HL-60/S4 treated with retinoic acid at 250 ng/mL for 4 days and 3 days (cell line): Measurements from ENCODE around the gene SPEG.

Experiments used
- in situ Hi-C: fragments of 300-500 bp; cut with MboI; formaldehyde crosslinking; loops from 2 replicates; pipeline ENCODE4 v1.7.0; 2022; ENCODE audit warnings: low sequenced_read_pairs

SPEG gene

DNA sequence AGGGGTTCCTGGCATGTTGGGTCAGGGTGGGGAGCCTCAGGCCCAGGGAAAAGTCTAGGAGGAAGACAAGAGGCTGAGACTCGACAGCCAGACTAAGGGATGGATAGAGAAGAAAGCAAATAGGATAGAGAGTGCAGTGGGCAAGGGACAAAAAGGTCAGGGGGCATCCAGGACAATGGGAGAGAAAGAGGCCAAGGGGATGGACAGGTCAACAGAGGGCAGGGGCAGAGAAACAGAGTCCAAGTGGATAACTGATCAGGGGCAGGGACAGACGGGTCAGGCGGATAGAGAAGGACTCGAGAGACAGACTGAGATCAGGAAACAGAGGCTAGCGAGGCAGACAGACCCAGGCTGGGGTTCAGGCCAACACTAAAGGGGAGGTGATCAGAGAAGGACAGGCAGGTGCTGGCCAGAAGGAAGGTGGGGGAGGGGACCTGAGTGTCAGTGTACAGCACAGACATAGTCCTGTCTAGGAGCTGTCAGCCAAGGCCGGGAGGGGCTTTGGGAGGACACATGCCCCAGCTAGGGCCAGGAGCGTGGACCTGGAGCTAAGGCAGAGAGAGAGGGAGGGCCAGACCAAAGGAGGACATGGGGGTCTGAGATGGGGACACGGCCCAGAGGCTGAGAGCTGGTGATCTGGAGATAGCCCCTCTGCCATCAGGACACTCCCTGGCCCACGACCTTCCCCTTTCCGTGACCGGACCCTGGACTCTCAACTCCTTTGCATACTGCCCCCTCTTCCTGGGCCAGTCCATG is 91.9 kb downstream of the SPEG start:
- in situ Hi-C loops: no loop called here

DNA sequence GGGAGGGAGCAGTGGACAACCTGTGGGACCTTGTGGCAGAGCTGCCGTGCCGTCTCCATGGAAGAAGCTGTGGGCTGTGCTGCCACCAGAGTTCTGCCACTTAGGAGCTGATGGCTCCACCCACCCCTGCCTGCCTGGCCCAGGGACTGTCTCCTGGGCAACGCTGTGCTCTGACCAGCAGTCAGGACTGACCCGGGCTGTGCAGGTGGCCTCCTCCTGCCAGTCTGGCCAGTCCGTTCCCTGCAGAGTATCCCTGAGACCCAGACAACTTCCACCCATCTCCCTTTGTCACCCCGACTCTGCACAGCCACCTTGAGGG is 92.4 kb downstream of the SPEG start:
- in situ Hi-C loops: no loop called here

GRCh38 chr2:219527472-219527871 is 92.8 kb downstream of the SPEG start:
- in situ Hi-C loops: no loop called here

- in situ Hi-C loops: no loop called here
Observed at GRCh38 chr2:219530048-219530963, 95.7 kb downstream of the SPEG start.

- in situ Hi-C loops: no loop called here
Observed at GRCh38 chr2:219531639-219532377, 97.2 kb downstream of the SPEG start.

DNA sequence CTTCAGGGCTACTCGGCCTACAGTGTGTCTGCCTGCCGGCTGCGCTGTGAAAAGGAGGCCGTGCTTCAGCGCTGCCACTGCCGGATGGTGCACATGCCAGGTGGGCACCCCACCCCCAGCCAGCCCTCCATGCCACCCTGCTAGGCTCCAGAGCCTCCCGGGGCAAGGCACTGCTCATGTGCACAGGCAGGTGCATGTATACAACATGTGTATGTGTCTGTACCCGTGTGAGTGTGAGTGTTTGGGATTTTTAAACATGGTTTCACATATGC is 97.7 kb downstream of the SPEG start:
- in situ Hi-C loops: no loop called here

DNA sequence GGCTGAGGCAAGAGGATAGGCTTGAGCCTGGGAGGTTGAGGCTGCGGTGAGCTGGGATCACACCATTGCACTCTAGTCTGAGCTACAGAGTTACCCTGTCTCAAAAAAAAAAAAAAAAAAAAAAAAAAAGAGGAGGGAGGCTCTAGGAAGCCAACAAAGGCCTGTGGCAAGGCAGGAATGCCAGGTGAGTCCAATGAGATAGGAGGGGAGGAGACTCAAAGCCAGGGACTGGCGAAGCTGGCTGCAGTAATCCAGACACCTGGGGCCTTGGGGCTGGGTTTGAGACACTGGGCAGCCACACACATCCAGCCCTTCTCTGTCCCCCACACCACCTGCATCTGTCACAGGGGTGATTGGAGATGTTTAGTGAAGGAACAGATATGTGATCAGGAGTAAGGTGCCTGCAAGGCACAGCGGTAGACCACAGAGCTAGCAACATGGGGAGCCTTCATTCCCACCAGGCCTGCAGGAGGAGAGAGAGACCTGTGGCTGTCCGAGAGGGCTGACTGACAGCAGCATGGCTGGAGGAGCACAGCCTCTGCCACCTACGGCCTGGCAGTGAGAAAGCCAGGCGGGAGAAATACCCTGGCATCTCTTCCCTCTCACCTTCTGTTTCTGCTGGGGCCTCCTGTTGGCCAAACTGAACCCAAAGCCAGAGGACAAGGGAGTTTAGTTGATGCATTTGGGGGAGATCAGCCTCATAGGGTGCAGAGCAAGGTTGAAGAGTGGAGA is 99.5 kb downstream of the SPEG start:
- in situ Hi-C loops: no loop called here

DNA sequence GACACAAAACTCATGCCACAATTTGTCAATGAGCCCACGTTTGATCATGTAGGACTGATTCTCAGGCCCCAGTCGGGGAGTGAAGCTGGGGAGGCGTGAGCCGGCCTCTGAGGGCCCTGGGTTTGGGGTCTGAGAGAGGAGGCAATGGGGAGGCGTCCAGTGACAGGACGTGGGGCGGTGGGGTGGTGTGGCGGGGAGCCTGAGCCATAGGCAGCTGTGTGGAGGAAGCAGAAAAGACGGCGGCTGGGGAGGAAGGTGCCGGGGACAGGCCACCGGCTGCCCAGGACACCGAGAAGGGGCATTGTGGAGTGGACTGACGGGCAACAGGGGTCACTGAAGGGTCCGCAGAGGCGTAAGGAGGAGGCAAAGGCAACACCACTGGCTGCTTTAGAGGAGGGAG is 101.8 kb downstream of the SPEG start:
- in situ Hi-C loops: no loop called here

GRCh38 chr2:219536967-219537366 is 102.3 kb downstream of the SPEG start:
- in situ Hi-C loops: no loop called here

DNA sequence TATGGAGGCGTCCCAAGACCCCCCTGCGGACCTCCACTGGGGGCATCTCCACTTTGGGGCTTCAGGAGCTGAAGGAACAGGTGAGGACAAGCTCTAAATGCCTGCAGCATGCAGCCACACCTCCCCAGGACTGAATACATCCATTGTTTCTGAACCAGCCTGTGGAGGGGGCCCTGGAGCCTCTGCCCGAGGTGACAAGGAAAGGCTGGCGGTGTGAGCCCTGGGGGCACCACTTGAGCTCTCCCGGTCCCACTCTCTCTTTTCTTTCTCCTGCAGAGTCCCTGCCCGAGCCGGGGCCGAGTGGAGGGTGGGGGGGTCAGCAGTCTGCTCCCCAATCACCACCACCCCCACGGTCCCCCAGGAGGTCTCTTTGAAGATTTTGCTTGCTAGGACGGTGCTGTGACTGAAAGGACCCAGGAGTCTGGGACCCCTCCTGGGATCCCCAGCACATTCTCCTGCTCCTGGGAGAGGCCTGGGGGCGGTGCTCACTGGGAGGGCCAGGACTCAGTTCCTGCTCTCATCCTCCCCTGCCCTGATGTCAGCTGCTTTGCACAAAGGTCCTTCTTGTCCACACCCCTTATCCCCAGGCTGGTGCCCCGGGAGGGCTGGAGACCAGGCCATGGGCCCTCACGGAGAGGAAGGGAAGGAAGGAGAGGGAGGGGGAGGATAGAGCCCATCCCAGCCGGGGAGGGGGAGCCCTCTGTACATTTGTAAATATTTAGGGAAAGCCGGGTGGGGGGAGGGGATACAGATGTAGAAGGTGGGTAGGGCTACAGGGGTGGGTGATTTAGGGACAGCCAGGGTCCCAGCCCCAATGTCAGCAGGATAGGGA is 103.2 kb downstream of the SPEG start:
- in situ Hi-C loops: no loop called here

- in situ Hi-C loops: no loop called here
Observed at GRCh38 chr2:219538504-219538951, 103.9 kb downstream of the SPEG start.

DNA sequence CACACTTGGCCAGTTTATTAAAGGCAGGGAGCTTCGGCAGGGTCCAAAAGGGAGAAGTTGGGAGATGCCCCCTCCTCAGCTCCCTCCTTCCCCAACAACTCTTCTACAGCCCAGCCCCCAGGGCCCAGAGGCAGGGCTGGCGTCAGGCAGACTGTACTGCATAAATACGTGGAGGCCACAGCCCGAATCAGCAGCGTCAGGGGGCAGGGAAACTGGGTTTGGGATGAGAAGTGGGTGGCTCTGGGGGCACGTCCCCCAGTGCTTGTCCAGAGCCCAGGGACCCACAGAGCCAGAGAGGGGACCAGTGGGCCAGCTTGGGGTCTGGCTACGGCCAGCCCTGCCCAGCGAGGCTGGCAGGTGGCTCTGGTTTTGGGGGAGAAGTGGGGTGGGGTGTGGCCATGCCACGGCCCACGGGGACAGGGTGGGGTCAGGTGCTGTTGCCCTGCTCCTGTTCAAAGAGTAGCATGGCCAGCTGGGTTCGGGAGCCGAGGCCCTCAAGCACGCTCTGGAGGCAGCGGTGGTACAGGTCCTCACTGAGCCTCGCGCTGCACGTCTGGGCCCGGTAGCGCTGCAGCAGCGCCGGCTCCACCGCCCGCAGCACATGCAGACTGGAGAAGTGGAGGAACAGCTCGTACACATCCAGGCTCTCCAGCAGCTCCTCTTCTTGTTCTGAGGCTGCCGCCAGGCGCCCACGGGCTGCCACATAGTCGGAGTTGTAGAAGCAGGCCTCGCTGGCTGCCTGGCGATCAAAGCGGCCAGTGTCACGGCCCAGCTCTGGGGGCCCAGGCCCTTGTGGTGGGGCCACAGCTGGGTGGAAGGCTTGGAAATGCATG is 104.5 kb downstream of the SPEG start:
- in situ Hi-C loops: no loop called here

GRCh38 chr2:219539926-219540678 is 105.5 kb downstream of the SPEG start:
- in situ Hi-C loops: no loop called here

- in situ Hi-C loops: no loop called here
Observed at GRCh38 chr2:219540784-219541504, 106.3 kb downstream of the SPEG start.

- in situ Hi-C loops: no loop called here
Observed at GRCh38 chr2:219541611-219542180, 107.1 kb downstream of the SPEG start.

DNA sequence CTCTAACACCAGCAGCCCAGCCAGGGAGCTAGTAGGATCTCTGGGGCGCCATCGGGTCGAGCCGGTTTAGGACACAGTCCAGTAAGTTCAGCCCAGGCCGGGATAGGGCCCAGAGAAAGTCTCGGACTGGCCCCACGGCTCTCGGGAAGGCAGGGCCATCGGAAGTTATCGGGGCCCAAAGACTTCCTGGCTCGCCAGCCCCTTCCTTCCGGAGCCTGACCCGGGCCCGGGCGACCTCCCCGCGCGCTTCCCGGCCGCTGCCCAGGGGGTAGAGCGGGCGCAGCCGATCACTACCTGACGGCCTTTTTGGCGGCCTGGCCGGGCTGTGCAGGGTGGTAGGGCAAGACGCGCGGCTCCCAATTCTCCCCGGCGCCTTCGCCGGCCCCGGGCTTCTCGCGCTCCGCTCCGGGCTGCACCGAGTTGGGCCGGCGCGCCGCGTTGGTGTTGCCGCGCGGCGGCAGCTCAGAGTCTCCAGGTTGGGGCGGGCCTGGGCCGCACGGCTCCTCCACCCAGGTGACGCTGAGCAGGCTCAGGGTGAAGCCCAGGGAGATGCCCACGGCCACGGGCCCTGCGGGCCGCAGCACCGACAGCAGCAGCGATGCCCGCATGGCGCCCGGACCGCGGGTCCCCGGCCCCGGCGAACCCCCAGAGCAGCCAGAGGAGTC is 108.4 kb downstream of the SPEG start:
- in situ Hi-C loops: no loop called here
